GM21619 (cell line): ENCODE measurements around the gene ULK1.
"Not testable (repeated sequence)": the region's sequence is repeated elsewhere in the genome, so short reads cannot be mapped to it uniquely, and the experiment has no call there.

Source experiments
- ATAC-seq: cut with Tn5 transposase; IDR thresholded peaks from one replicate; pipeline ENCODE4 v1.9.1; 2021; ENCODE audit not compliant: unreplicated experiment

ULK1 gene

DNA sequence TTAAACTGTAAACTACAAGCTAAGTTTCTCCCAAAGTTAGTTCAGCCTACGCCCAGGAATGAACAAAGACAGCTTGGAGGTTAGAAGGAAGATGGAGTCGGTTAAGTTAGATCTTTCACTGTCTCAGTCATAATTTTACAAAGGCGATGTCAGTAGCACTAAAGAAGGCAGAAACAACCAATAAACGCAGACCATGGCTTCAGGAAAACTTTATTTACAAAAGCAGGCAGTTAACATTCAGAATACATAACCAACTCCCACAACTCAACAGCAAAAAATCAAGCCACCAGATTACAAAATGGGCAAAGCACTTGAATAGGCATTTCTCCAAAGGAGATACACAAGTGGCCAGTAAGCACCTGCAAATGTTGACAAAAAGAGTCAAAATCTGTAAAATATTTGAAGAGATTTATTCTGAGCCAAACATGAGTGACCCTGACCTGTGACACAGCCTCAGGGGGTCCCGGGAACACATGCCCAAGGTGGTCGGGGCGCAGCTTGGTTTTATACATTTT lies 8.8 kb upstream of the ULK1 start:
- ATAC-seq: no peak

DNA sequence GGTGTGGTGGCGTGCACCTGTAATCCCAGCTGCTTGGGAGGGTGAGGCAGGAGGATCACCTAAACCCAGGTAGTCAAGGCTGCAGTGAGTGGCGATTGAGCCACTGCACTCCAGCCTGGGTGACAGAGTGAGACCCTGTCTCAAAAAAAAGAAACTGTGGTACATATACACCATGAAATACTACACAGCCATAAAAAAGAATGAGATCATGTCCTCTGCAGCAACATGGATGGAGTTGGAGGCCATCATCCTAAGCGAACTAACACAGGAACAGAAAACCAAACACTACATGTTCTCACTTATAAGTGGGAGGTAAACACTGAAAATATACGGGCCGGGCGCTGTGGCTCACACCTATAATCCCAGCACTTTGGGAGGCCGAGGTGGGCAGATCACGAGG lies 2.7 kb upstream of the ULK1 start:
- ATAC-seq: not testable (repeated sequence)

GRCh38 chr12:131892711-131893604 lies 1.5 kb upstream of the ULK1 start:
- no peak for ATAC-seq

DNA sequence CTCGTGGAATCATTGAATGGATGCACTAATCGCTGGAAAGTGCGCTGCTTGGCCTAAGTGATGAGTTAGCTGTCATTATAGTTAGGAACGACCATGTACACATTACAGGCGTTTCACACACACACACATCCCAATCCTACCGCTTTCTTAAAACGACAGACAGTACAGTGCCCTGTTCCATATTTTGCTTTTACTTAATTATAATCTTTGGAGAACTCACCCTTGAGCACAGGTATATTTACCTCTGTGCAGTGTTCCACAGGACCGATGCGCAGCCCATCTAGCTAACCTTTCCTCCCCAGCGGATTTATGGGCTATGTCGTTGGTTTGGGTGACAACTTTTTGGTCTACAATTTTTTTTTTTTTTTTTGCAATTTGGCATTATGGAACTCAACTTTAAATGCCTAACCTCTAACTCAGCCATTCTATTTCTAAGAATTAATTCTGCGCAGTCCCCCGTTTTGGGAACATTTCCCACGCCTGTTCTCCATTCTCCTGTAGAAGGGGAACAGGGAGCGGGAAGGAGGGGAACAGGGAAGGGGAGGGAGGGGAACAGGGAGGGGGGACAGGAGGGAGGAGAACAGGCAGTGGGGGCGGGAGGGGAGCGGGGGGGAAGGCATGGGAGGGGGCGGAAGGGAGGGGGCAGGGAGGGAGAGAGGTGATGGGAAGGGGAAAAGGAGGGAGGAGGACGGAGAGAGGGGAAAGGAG lies 663 bp upstream of the ULK1 start:
- no peak for ATAC-seq

DNA sequence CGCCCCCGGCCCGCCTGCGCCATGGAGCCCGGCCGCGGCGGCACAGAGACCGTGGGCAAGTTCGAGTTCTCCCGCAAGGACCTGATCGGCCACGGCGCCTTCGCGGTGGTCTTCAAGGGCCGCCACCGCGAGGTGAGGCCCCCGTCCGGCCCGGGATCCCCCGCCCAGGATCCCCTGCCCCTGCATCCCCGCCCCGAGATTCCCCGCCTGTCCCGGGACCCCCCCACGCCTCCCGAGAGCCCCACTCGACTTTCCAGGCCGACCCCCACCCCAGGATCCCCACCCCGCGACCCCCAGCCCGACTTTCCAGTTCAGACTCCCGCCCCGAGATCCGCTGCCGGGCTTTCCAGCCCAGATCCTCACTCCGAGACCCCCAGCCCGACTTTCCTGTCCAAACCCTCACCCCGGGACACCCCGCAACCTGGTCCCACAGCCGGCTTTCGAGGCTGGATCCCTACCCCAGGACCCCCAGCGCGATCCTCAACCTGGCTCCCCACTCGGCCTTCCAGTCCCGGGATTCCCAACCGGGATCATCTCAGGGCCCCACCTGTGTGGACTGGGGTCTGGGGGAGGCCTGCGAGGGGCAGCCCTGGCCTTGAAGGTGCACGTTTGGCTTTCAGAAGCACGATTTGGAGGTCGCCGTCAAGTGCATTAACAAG lies 688 bp downstream of the ULK1 start:
- ATAC-seq: no peak

DNA sequence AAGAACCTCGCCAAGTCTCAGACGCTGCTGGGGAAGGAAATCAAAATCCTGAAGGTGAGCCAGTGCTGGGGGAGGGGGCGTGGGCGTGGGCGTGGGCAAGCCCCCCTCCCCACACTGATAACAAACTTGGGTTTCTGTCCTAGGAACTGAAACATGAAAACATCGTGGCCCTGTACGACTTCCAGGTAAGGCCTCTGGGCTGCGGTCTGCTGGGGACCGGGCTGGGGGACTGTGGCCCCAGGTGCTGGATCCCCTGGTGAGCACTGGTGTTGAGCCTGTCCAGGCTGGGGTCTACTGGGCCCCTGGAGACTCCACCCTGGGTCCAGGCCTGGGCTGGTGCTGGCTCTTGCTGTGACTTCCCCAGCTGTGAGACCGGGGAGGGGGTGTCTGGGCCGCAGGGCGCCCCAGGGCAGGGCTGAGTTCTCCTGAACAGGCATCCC lies 1.2 kb downstream of the ULK1 start:
- peak; percentile 3 for ATAC-seq

DNA sequence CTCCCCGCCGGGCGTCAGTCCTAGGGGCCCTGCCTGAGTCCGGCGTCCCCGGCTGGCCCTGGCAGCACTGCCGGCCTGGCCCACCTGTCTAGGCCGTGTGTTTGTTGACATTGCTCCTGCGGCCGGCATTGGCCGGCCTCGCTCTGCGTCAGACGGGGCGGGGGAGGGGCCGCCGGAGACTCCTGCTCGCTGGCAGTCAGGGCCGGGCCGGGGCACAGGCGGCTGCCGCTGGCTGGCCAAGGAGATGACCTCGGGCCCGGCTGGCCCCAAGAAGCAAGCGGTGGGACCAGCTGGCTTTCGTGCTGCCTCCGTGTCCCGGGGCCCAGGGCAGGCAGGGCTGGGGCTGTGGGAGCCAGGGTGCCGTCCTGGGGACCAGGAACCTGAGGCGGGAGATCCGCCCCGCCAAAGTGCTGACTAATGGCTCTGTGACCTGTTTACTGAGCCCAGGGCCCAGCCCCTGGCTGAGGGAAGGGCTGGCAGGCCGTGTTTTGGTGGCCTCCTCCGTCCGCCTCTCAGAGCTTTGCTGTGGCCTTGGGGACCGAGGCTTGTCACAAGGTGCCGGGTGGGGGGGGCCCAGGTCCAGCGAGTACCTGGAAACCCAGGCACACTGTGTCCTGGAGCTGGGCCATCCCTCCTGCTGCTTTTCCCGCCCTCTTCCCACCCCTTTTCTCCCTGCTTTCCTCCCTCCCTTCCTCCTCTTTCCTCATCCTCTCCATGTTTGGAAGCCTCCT lies 1.8 kb downstream of the ULK1 start:
- peak; percentile 49 for ATAC-seq

GRCh38 chr12:131896811-131897270 lies 2.4 kb downstream of the ULK1 start:
- ATAC-seq: no peak

GRCh38 chr12:131897276-131897675 lies 2.9 kb downstream of the ULK1 start:
- ATAC-seq: no peak

- no peak for ATAC-seq
These were observed 3.5 kb downstream of the ULK1 start for GRCh38 chr12:131897875-131898274.

GRCh38 chr12:131900397-131900796 lies 6.0 kb downstream of the ULK1 start:
- ATAC-seq: no peak

DNA sequence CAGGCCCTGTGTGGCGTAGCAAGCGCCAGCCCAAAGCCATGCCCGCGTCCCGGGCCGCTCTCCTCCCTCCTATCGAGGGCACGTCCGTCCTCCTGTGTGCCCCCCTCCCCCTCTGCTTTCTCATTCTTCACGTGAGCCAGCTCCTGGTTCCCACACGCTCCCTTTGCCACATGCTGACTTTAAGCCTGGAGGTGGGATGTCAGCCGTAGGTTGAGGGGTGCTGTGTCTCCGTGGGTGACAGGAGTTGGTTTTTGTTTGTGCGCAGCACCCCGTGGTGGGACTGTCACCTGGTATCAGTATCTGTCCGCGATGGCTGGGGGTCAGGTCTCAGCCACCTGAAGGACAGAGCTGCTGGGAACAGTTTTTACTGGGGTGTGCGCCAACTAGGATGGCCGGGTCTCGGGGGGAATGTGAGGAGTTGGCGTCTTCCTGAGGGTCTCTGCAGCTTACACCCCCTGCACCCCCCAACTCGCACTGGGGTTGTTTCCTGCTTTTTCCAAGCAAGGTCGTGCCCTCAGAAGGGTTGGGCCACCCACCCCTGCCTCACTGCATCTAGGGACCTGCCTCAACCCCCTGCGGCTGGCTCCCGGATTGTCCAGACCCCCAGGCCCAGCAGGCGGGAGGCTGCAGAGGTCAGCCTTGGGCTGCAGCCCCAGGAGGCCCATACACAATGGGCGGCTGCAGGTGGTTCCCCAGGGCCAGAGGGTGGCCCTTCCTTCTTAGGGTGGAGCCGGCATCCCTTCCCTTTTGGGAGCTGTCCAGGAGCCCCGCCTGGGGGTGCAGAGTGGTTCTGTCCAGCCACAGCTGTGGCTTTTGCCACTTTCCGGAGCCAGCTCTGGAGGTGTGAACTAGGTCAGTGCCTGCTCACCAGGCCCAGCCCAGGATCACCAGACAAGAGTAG lies 7.3 kb downstream of the ULK1 start:
- ATAC-seq: no peak

DNA sequence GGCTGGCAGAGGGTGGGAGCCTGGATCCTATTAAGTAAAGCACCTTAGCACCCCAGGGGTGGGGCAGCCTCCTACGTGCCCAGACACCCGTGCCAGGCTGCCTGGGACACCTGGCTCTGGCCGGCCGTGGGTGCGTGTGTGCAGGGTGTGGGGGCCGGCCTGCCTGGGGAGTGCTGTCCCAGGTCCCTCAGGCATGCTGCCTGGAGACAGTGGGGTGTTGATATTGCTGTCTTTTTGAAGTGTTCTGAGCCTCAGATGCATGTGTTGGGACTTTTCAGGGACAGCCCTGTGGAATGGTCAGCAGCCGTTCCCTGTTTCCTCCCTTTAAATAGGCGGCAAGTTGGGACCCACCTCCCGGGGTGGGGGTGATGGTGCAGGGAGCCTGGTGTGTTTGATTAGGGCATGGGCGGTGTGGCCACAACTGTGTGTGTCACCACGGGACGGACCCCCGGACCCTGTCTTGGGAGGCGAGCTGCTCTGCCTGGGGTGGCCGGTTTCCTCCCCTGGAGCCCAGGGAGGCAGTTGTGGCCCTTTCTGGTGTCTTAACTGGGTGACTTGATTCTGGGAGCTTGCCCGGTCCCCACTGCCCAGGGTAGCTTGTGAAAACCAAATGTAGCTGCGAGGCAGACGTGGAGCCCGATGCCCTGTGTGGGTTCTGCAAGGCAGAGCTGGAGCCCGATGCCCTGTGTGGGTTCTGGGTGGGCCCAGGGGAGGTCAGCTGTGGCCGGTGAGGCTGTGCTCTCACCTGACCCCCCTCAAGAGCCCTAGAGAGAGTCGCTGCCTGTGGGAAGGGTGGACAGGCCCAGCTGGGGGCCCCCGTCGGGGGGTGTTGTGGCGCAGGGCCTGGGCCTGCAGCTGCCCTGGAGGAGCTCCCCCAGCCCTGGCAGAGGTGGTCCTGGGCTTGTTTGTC lies 8.2 kb downstream of the ULK1 start:
- no peak for ATAC-seq

DNA sequence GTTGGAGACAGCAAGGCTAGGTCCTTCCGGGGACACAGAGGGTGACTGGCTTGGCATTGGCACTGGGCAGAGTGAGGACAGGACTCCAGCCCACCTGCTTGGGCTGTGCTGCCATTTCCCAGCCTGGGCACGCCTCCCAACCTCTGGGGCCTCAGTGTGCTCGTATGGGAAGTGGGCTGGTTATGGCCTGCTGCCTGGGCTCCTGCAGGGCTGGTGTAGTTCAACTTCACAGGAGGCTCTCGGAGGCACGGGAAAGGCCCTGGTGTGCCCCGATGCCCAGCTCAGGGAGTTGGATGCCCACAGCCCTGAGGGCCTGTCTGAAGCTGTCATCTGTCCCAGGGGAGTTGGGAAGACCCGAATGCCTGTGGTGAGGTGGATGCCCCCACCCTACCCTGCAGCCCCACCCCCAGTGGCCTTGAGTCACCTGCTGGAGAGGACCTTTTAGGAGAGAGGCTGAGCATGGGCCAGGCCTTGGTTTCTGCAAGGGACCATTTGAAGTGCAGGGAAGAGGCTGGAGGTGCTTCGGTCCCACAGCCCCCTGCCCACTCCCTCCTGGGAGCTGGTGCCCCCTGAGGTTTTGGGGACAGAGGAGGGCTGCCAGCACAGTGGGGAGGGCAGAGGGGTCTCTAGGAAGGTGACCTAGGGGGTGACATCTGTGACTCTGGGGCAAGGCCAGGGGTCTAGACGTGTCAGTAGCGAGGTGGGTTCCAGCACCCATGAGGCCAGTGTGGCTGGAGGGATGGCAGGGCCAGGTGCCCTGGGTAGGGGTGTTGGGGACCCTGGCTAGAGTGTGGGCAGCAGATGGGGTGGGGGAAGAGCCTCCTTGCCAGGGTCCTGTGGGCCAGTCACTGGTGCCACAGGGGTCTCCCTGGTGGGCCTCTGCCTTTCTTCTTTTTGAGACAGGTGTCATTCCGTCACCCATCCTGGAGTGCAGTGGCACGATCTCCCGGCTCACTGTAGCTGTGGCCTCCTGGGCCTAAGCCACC lies 9.1 kb downstream of the ULK1 start:
- no peak for ATAC-seq

GRCh38 chr12:131904346-131904745 lies 9.9 kb downstream of the ULK1 start:
- ATAC-seq: no peak

GRCh38 chr12:131905081-131905629 lies 10.7 kb downstream of the ULK1 start:
- ATAC-seq: no peak

- ATAC-seq: no peak
These were observed 11.2 kb downstream of the ULK1 start for GRCh38 chr12:131905630-131906091.
